ENCODE results near the gene MARCHF2. TPM values are rescaled to one million over a fixed set of nuclear protein-coding genes. Genes with fewer than 3 reads are reported as not detected.

Gene MARCHF2
- total and polyA plus RNA-seq, 2 donors (not counting 3 experiments of a cell fraction or from before 2014, with no cell fraction given), result 43.5 to 91.9 TPM

DNA sequence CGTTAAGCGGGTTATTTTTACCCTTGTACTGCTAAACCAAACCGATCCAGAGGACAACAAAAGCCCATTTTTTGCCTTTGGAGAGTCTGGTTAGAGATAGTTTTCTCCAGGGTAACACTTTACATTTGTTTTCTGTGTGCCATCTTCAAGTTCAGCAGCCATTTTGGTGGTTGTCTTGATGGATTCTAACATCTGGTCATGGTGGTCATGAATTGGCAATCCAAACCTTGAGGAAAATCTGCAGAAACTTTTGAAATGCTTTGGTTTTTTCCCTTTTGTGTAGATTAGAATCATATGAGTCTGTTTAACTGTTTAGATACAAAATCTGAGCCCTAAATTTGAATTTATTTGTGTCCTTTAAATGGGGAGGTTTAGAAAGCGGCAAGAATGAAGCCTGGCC, 48.3 kb downstream of the MARCHF2 start:
- no TSS peak for BruUV-seq (replicated peaks)
- H3K4me2 ChIP-seq (ENCODE audit: insufficient read depth, low read length), result no peak overlapping the region

More for the DNA sequence above, 48.3 kb downstream of the MARCHF2 start:
- Histone ChIP-seq H4K20me1 (replicated peaks; ENCODE audit: control insufficient read depth, extremely low read depth, insufficient read depth, low read length) (peaks cover 48% of the 10 kb centered on the region), H3K36me3 (ENCODE audit: control insufficient read depth in 2 of 2, extremely low read depth in 1 of 2, insufficient read depth in 2 of 2, low read length in 2 of 2) (peaks cover 30 to 37% of the 10 kb centered on the region in 2 experiments), H2AFZ (ENCODE audit: low read depth, low read length) (no peak overlapping the region), H3K4me1 (ENCODE audit: control insufficient read depth, extremely low read depth, insufficient read depth, low read length) (peaks cover 32% of the 10 kb centered on the region), H3K9me3 (replicated peaks; ENCODE audit: control insufficient read depth, insufficient read depth, low read length) (no peaks in the 10 kb centered on the region), H3K27ac (ENCODE audit: insufficient read depth, low read depth, low read length) (no peak overlapping the region), H3K79me2 (ENCODE audit: control insufficient read depth, insufficient read depth, low read length) (peaks cover 94% of the 10 kb centered on the region), H3K9me1 (replicated peaks; ENCODE audit: control insufficient read depth, extremely low read depth, insufficient read depth, low read length) (no peaks in the 10 kb centered on the region), H3K27me3 (ENCODE audit: control insufficient read depth in 2 of 2, insufficient read depth in 2 of 2, low read length in 2 of 2) (no peaks in the 10 kb centered on the region), H3K4me3 (replicated peaks in 1 of 3; ENCODE audit: insufficient read depth in 1 of 3, low read depth in 1 of 3, low read length in 3 of 3) (no peak overlapping the region), H3K9ac (replicated peaks; ENCODE audit: extremely low read depth, insufficient read depth, low read length) (no peak overlapping the region)
- TF ChIP-seq MYC (IDR thresholded peaks at IDR 0.05; ENCODE audit: low read depth, low read length) (no peak), POLR2AphosphoS5 (IDR thresholded peaks at IDR 0.05; ENCODE audit: insufficient read depth, low read depth, low read length) (no peak), FOS (IDR thresholded peaks at IDR 0.05; ENCODE audit: borderline replicate concordance, insufficient read depth, low read length) (no peak), POLR2A (IDR thresholded peaks at IDR 0.05; ENCODE audit: low read depth, low read length) (no peak), GATA2 (IDR thresholded peaks at IDR 0.05; ENCODE audit: insufficient read depth, insufficient read length, low read depth, low read length) (no peak), EZH2 (IDR thresholded peaks at IDR 0.05; ENCODE audit: borderline replicate concordance, low read depth, low read length, severe bottlenecking) (no peak), JUN (IDR thresholded peaks at IDR 0.05; ENCODE audit: borderline replicate concordance, insufficient read depth, insufficient read length, low read depth) (no peak)
- TF ChIP-seq, protein P1, sequence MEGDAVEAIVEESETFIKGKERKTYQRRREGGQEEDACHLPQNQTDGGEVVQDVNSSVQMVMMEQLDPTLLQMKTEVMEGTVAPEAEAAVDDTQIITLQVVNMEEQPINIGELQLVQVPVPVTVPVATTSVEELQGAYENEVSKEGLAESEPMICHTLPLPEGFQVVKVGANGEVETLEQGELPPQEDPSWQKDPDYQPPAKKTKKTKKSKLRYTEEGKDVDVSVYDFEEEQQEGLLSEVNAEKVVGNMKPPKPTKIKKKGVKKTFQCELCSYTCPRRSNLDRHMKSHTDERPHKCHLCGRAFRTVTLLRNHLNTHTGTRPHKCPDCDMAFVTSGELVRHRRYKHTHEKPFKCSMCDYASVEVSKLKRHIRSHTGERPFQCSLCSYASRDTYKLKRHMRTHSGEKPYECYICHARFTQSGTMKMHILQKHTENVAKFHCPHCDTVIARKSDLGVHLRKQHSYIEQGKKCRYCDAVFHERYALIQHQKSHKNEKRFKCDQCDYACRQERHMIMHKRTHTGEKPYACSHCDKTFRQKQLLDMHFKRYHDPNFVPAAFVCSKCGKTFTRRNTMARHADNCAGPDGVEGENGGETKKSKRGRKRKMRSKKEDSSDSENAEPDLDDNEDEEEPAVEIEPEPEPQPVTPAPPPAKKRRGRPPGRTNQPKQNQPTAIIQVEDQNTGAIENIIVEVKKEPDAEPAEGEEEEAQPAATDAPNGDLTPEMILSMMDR (IDR thresholded peaks at IDR 0.05; ENCODE audit: extremely low read depth in 1 of 2, insufficient read depth in 1 of 2, low read depth in 1 of 2, low read length in 2 of 2), result no peak
- TF ChIP-seq, protein P2, sequence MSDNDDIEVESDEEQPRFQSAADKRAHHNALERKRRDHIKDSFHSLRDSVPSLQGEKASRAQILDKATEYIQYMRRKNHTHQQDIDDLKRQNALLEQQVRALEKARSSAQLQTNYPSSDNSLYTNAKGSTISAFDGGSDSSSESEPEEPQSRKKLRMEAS (IDR thresholded peaks at IDR 0.05; ENCODE audit: insufficient read depth, insufficient read length), result no peak
- FAIRE-seq (no peak), DNase-seq (ENCODE audit: low read depth, low spot score) (no peak)
- ChIA-PET CTCF (no interaction called here), POLR2A (no interaction called here)
- dilution Hi-C loops (cut with MboI; ENCODE audit: extremely low pct_ligation_motif_present, low sequenced_read_pairs), result no loop called here
- intact Hi-C loops (cut with micrococcal nuclease), result no loop called here
